Fibroblast of lung (primary cell): Measurements from ENCODE around the gene ZACN. TPM values are rescaled to one million over a fixed set of nuclear protein-coding genes. Genes with fewer than 3 reads are reported as not detected.

Source experiments
- DNase-seq, 2 donors: peaks; one replicate each; pipeline versions ENCODE4 v3.0.0 to v3.0.0-alpha.2; 2010; ENCODE audit warnings: low read depth in 2 of 2
- H2AFZ ChIP-seq: 2 replicates; pipeline ENCODE4 v1.5.1; 2012; ENCODE audit warnings: low read length, control low read depth, inconsistent platforms
- H3K27ac ChIP-seq: 2 replicates; pipeline ENCODE4 v1.5.1; 2011; ENCODE audit warnings: low read length, control low read depth; ENCODE audit not compliant: insufficient read depth
- H3K27me3 ChIP-seq: 2 replicates; pipeline ENCODE4 v1.5.1; 2011; ENCODE audit warnings: mild to moderate bottlenecking, low read length; ENCODE audit not compliant: control insufficient read depth, insufficient read depth
- H3K36me3 ChIP-seq: 2 replicates; pipeline ENCODE4 v1.5.1; 2011; ENCODE audit warnings: low read length; ENCODE audit not compliant: control insufficient read depth, insufficient read depth
- H3K4me1 ChIP-seq: 2 replicates; pipeline ENCODE4 v1.5.1; 2011; ENCODE audit warnings: low read length; ENCODE audit not compliant: control insufficient read depth, insufficient read depth; ENCODE audit errors: extremely low read depth
- H3K4me2 ChIP-seq: 2 replicates; pipeline ENCODE4 v1.5.1; 2011; ENCODE audit warnings: low read length, control low read depth; ENCODE audit not compliant: insufficient read depth; ENCODE audit errors: extremely low read depth
- H3K4me3 ChIP-seq, 4 experiments: fragments of 200-600 bp in 1 of 4; sonication (generic) in 1 of 4; replicated peaks in 1 of 4; 2 replicates each; pipeline ENCODE4 v1.5.1; 2011 to 2016; ENCODE audit warnings: low read length in 4 of 4, low read depth in 3 of 4, mild to moderate bottlenecking in 3 of 4, control low read depth in 2 of 4, inconsistent platforms in 1 of 4, mixed read lengths in 1 of 4; ENCODE audit not compliant: insufficient read depth in 1 of 4; ENCODE audit errors: control extremely low read depth in 1 of 4
- H3K79me2 ChIP-seq: 2 replicates; pipeline ENCODE4 v1.5.1; 2012; ENCODE audit warnings: mild to moderate bottlenecking, low read length, inconsistent platforms; ENCODE audit not compliant: control insufficient read depth, insufficient read depth
- H3K9ac ChIP-seq: 2 replicates; pipeline ENCODE4 v1.5.1; 2011; ENCODE audit warnings: mild to moderate bottlenecking, low read length, control low read depth; ENCODE audit not compliant: insufficient read depth
- H3K9me3 ChIP-seq: 2 replicates; pipeline ENCODE4 v1.5.1; 2012; ENCODE audit warnings: low read depth, low read length; ENCODE audit not compliant: control insufficient read depth, insufficient read depth
- H4K20me1 ChIP-seq: 2 replicates; pipeline ENCODE4 v1.5.1; 2011; ENCODE audit warnings: low read length; ENCODE audit not compliant: control insufficient read depth, insufficient read depth; ENCODE audit errors: extremely low read depth
- EZH2 ChIP-seq: IDR thresholded peaks from 2 replicates; pipeline ENCODE4 v1.5.1; 2012; ENCODE audit warnings: low read length, control low read depth, mild to moderate bottlenecking; ENCODE audit errors: missing control alignments
- polyA plus RNA-seq, 2 donors: library from polyadenylated mRNA; depleted of rRNA in 1 of 2; stranded (reverse) in 1 of 2; unstranded in 1 of 2; fragments of >200 nt; gene quantifications; 2 replicates each; pipeline ENCODE4 v1.2.1, GENCODE V29; 2011 to 2012; ENCODE audit warnings: missing spikeins in 1 of 2
- total RNA-seq: library from RNA; depleted of rRNA; stranded (reverse); fragments of >200 nt; gene quantifications from 2 replicates; pipeline ENCODE4 v1.2.1, GENCODE V29; 2014
- TF ChIP-seq, protein P1 (sequence below), 2 donors: IDR thresholded peaks in 1 of 2; conservative IDR thresholded peaks in 1 of 2; 1 replicate in 1 of 2; 2 replicates in 1 of 2; pipeline ENCODE4 v1.5.1; 2011 to 2012; ENCODE audit warnings: low read length in 2 of 2, control low read depth in 1 of 2, inconsistent platforms in 1 of 2, low read depth in 1 of 2, mild to moderate bottlenecking in 1 of 2

The ZACN gene
- total and polyA plus RNA-seq, 2 donors (not counting 1 experiment from before 2014, with no cell fraction given) = not detected

GRCh38 chr17:76121932-76122430, 43.0 kb downstream of the ZACN start:
- TF ChIP-seq, protein P1, sequence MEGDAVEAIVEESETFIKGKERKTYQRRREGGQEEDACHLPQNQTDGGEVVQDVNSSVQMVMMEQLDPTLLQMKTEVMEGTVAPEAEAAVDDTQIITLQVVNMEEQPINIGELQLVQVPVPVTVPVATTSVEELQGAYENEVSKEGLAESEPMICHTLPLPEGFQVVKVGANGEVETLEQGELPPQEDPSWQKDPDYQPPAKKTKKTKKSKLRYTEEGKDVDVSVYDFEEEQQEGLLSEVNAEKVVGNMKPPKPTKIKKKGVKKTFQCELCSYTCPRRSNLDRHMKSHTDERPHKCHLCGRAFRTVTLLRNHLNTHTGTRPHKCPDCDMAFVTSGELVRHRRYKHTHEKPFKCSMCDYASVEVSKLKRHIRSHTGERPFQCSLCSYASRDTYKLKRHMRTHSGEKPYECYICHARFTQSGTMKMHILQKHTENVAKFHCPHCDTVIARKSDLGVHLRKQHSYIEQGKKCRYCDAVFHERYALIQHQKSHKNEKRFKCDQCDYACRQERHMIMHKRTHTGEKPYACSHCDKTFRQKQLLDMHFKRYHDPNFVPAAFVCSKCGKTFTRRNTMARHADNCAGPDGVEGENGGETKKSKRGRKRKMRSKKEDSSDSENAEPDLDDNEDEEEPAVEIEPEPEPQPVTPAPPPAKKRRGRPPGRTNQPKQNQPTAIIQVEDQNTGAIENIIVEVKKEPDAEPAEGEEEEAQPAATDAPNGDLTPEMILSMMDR (conservative IDR thresholded peaks at IDR 0.05 in 1 of 2, IDR thresholded peaks at IDR 0.05 in 1 of 2; ENCODE audit: low read depth in 1 of 2, low read length in 2 of 2) = no peak
- TF ChIP-seq EZH2 = no peak
- H3K4me3 ChIP-seq = peak overlapping the region in 1 of 4 experiments; percentile 14
- no peaks in the 10 kb centered on the region for H3K36me3 ChIP-seq
- peaks cover 5% of the 10 kb centered on the region for H3K27me3 ChIP-seq
- H3K27ac ChIP-seq = no peak overlapping the region
- H3K79me2 ChIP-seq = no peaks in the 10 kb centered on the region
- no peaks in the 10 kb centered on the region for H4K20me1 ChIP-seq
- DNase-seq = peak in 1 of 2 donors; percentile 39
- H3K4me2 ChIP-seq = peak overlapping the region; percentile 25
- no peaks in the 10 kb centered on the region for H3K9me3 ChIP-seq
- peak overlapping the region; percentile 59 for H2AFZ ChIP-seq
- H3K9ac ChIP-seq = no peak overlapping the region
- H3K4me1 ChIP-seq = no peaks in the 10 kb centered on the region

DNA sequence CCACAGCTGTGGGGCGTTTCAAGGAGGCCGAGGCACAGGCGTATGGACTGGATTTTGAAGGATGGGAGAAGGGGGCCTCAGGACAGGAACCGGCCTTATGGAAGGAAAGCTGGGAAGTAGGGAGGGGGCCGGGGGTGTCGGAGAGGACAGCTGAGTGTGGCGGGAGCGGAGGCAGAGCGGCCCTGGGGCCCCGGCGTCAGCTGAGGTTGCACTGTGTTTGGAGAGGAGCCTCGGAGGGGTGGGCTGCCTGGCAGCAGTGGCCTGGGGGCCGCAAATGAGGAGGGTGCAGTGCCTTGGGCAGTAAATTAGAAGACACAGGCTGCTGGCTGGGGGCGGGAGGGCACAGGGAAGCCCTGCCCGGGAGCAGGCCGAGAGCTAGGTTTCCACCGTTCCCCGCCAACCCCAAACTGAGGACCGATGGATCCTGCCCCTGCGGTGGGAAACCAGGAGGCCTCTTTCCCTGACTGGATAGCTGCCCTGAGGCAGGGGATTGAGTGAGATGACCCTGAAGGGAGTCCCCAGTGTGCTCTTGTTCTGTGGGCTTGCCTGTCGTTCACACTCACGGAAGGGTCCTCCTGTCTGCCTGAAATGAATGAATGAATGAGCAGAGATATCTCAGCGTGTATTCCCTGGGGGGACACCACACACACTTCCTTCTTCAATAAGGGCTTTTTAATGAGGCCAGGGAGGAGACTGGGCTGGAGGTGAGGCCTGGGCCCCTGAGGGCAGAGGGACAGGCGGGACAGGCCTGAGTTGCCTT, 43.6 kb downstream of the ZACN start:
- Histone ChIP-seq H3K4me2 (no peak overlapping the region), H2AFZ (no peak overlapping the region), H3K4me3 (no peak overlapping the region), H3K27ac (no peak overlapping the region), H3K4me1 (no peaks in the 10 kb centered on the region), H4K20me1 (no peaks in the 10 kb centered on the region), H3K36me3 (no peaks in the 10 kb centered on the region), H3K9me3 (no peaks in the 10 kb centered on the region), H3K9ac (no peak overlapping the region), H3K27me3 (peaks cover 5% of the 10 kb centered on the region), H3K79me2 (no peaks in the 10 kb centered on the region)
- TF ChIP-seq, protein P1 (conservative IDR thresholded peaks at IDR 0.05 in 1 of 2, IDR thresholded peaks at IDR 0.05 in 1 of 2; ENCODE audit: low read depth in 1 of 2, low read length in 2 of 2) = no peak
- no peak for TF ChIP-seq EZH2
- no peak for DNase-seq

GRCh38 chr17:76123191-76123499, 44.2 kb downstream of the ZACN start:
- DNase-seq = no peak
- no peak for TF ChIP-seq EZH2
- TF ChIP-seq, protein P1 (conservative IDR thresholded peaks at IDR 0.05 in 1 of 2, IDR thresholded peaks at IDR 0.05 in 1 of 2; ENCODE audit: low read depth in 1 of 2, low read length in 2 of 2) = no peak

More at GRCh38 chr17:76123191-76123499, 44.2 kb downstream of the ZACN start:
- Histone ChIP-seq H3K9me3 (no peaks in the 10 kb centered on the region), H3K4me2 (no peak overlapping the region), H2AFZ (no peak overlapping the region), H3K27ac (no peak overlapping the region), H4K20me1 (no peaks in the 10 kb centered on the region), H3K27me3 (peaks cover 5% of the 10 kb centered on the region), H3K4me1 (no peaks in the 10 kb centered on the region), H3K79me2 (no peaks in the 10 kb centered on the region), H3K4me3 (no peak overlapping the region), H3K9ac (no peak overlapping the region), H3K36me3 (no peaks in the 10 kb centered on the region)
